Hepatocyte (in vitro differentiated cells): ENCODE results near the gene OR14A16. TPM values are rescaled to one million over a fixed set of nuclear protein-coding genes. Genes with fewer than 3 reads are reported as not detected.

Source experiments
- DNase-seq: peaks from one replicate; pipeline ENCODE4 v3.0.0-alpha.2; 2016; ENCODE audit warnings: low spot score
- H2AFZ ChIP-seq: fragments of 200-600 bp; sonication (generic); 2 replicates; pipeline ENCODE4 v1.6.0; 2016; ENCODE audit warnings: antibody characterized with exemption, mild to moderate bottlenecking
- H3K27ac ChIP-seq: fragments of 200-600 bp; sonication (generic); 2 replicates; pipeline ENCODE4 v1.5.1; 2016; ENCODE audit warnings: mild to moderate bottlenecking
- H3K27me3 ChIP-seq: fragments of 200-600 bp; sonication (generic); 2 replicates; pipeline ENCODE4 v1.6.1; 2016
- H3K36me3 ChIP-seq: fragments of 200-600 bp; sonication (generic); replicated peaks from 2 replicates; pipeline ENCODE4 v1.5.1; 2016; ENCODE audit warnings: low read depth; ENCODE audit not compliant: insufficient read depth
- H3K4me1 ChIP-seq: fragments of 200-600 bp; sonication (generic); 2 replicates; pipeline ENCODE4 v1.5.1; 2016; ENCODE audit warnings: mild to moderate bottlenecking, moderate library complexity; ENCODE audit not compliant: insufficient read depth
- H3K4me2 ChIP-seq: fragments of 200-600 bp; sonication (generic); 2 replicates; pipeline ENCODE4 v1.6.0; 2016
- H3K4me3 ChIP-seq: fragments of 200-600 bp; sonication (generic); 2 replicates; pipeline ENCODE4 v1.5.1; 2016; ENCODE audit warnings: mild to moderate bottlenecking
- H3K79me2 ChIP-seq: fragments of 200-600 bp; sonication (generic); 2 replicates; pipeline ENCODE4 v1.6.0; 2017; ENCODE audit warnings: mild to moderate bottlenecking
- H3K9me2 ChIP-seq: fragments of 200-600 bp; sonication (generic); replicated peaks from 2 replicates; pipeline ENCODE4 v1.6.0; 2017; ENCODE audit warnings: mild to moderate bottlenecking; ENCODE audit not compliant: insufficient read depth
- H3K9me3 ChIP-seq: fragments of 200-600 bp; sonication (generic); 2 replicates; pipeline ENCODE4 v1.5.1; 2016; ENCODE audit warnings: low read depth, mild to moderate bottlenecking
- H4K20me1 ChIP-seq: fragments of 200-600 bp; sonication (generic); 2 replicates; pipeline ENCODE4 v1.6.0; 2016; ENCODE audit warnings: mild to moderate bottlenecking; ENCODE audit not compliant: insufficient read depth, poor library complexity, severe bottlenecking
- EZH2 ChIP-seq: fragments of 200-600 bp; sonication (generic); IDR thresholded peaks from 2 replicates; pipeline ENCODE4 v1.6.1; 2016; ENCODE audit warnings: antibody characterized with exemption, mild to moderate bottlenecking, borderline replicate concordance
- EZH2phosphoT487 ChIP-seq: fragments of 200-600 bp; sonication (generic); IDR thresholded peaks from one replicate; pipeline ENCODE4 v1.6.1; 2018; ENCODE audit warnings: antibody characterized with exemption, mild to moderate bottlenecking, low read depth, moderate library complexity; ENCODE audit not compliant: unreplicated experiment, severe bottlenecking
- WGBS: methylation state at CpG from one replicate; pipeline ENCODE4 v1.1.6; 2016; ENCODE audit warnings: low lambda C conversion rate; ENCODE audit errors: missing lambda C conversion rate; 5-methylcytosine and 5-hydroxymethylcytosine counted together
- polyA plus RNA-seq: library from polyadenylated mRNA; unstranded; fragments of >200 nt; fragmentation: Nextera tagmentation; extraction: Ambion mirVana; gene quantifications from 2 replicates; pipeline ENCODE4 v1.2.1, GENCODE V29; 2016
- total RNA-seq: library from RNA; depleted of rRNA; stranded (reverse); fragments of >200 nt; gene quantifications from 2 replicates; pipeline ENCODE4 v1.2.3, GENCODE V29; 2014
- TF ChIP-seq, protein P1 (sequence below): fragments of 200-600 bp; sonication (generic); IDR thresholded peaks from 2 replicates; pipeline ENCODE4 v1.5.1; 2016; ENCODE audit warnings: antibody characterized with exemption, mild to moderate bottlenecking; ENCODE audit not compliant: poor library complexity

Gene OR14A16, protein sequence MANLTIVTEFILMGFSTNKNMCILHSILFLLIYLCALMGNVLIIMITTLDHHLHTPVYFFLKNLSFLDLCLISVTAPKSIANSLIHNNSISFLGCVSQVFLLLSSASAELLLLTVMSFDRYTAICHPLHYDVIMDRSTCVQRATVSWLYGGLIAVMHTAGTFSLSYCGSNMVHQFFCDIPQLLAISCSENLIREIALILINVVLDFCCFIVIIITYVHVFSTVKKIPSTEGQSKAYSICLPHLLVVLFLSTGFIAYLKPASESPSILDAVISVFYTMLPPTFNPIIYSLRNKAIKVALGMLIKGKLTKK
- total RNA-seq (not detected in 2 replicates), polyA plus RNA-seq (not detected in 2 replicates)

DNA sequence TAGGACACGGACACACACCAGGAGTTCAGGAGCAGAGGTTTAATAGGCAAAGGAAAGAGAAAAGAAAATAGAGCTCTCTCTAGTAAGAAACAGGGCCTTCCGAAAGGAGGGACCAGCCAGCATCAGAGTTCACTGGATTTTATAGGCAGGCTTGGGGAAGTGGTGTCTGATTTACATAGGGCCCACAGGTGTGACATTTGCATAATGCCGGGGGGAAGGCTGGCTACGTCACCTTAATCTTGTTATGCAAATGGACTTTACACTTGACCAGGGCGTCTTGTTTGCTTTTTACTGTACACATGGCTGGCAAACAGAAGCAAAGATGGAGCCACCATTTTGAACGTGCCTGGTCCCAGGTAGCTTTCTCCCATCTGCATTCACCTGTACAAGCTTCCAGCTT is at the start of gene OR14A16:
Gene OR14A16 (minus strand): TSS at position 97 of the 400 bp plus-strand sequence. CDS start 8,390 bp downstream, outside the sequence.
- Histone ChIP-seq H3K4me1 (no peaks in the 10 kb centered on the region), H3K27me3 (no peaks in the 10 kb centered on the region), H3K9me3 (no peaks in the 10 kb centered on the region), H3K9me2 (no peaks in the 10 kb centered on the region), H3K4me3 (no peak within 1 kb of the TSS), H2AFZ (no peak within 1 kb of the TSS), H3K79me2 (no peaks in the 10 kb centered on the region), H3K4me2 (no peak within 1 kb of the TSS), H4K20me1 (no peaks in the 10 kb centered on the region), H3K36me3 (no peaks in the 10 kb centered on the region), H3K27ac (no peak within 1 kb of the TSS)
- no peak for TF ChIP-seq EZH2
- TF ChIP-seq EZH2phosphoT487: no peak
- TF ChIP-seq, protein P1, sequence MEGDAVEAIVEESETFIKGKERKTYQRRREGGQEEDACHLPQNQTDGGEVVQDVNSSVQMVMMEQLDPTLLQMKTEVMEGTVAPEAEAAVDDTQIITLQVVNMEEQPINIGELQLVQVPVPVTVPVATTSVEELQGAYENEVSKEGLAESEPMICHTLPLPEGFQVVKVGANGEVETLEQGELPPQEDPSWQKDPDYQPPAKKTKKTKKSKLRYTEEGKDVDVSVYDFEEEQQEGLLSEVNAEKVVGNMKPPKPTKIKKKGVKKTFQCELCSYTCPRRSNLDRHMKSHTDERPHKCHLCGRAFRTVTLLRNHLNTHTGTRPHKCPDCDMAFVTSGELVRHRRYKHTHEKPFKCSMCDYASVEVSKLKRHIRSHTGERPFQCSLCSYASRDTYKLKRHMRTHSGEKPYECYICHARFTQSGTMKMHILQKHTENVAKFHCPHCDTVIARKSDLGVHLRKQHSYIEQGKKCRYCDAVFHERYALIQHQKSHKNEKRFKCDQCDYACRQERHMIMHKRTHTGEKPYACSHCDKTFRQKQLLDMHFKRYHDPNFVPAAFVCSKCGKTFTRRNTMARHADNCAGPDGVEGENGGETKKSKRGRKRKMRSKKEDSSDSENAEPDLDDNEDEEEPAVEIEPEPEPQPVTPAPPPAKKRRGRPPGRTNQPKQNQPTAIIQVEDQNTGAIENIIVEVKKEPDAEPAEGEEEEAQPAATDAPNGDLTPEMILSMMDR: no peak
- 63% methylated on average over 6 of the region's 6 CpGs for WGBS
- no peak for DNase-seq

DNA sequence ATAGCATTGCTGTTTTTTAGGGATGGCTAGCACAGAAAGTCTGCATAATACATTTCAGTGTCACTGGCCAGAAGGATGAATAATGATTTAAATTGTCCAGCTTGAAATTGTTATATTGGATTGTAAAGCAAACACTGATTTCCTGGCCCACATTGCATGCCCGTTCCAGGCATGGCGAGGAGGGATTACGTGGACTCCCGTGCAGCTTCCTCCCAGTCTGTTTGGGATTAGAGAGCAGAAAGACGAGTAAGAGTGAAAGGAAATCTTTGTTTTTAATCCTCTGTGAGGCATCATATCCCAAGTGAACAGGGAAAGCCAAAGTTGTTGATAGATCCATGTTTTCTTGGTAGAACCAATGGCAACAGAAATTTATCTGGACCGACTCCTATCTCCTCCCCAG is 41.5 kb upstream of the OR14A16 start:
- no peak for DNase-seq
- Histone ChIP-seq H2AFZ (no peak overlapping the region), H3K27me3 (no peaks in the 10 kb centered on the region), H3K4me3 (no peak overlapping the region), H3K36me3 (no peaks in the 10 kb centered on the region), H4K20me1 (no peaks in the 10 kb centered on the region), H3K4me1 (no peaks in the 10 kb centered on the region), H3K9me2 (no peaks in the 10 kb centered on the region), H3K4me2 (no peak overlapping the region), H3K79me2 (no peaks in the 10 kb centered on the region), H3K9me3 (no peaks in the 10 kb centered on the region), H3K27ac (no peak overlapping the region)
- WGBS: 75% methylated on average over 6 of the region's 6 CpGs
- TF ChIP-seq, protein P1: no peak
- TF ChIP-seq EZH2 (no peak), EZH2phosphoT487 (no peak)

DNA sequence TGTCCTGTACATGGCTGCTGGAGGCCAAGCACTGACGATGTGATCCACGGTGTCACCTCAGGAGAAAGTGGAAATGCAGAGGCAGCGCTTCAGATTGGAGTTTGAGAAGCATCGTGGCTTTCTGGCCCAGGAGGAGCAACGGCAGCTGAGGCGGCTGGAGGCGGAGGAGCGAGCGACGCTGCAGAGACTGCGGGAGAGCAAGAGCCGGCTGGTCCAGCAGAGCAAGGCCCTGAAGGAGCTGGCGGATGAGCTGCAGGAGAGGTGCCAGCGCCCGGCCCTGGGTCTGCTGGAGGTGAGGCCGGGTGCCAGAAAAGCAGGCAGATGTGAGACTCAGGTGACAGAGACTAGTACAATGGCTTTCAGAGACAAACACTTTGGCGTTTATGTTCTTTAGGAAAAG is 40.7 kb upstream of the OR14A16 start:
- Histone ChIP-seq H4K20me1 (no peaks in the 10 kb centered on the region), H3K4me3 (no peak overlapping the region), H3K9me3 (no peaks in the 10 kb centered on the region), H3K4me2 (no peak overlapping the region), H2AFZ (no peak overlapping the region), H3K27me3 (no peaks in the 10 kb centered on the region), H3K27ac (no peak overlapping the region), H3K4me1 (no peaks in the 10 kb centered on the region), H3K9me2 (no peaks in the 10 kb centered on the region), H3K79me2 (no peaks in the 10 kb centered on the region), H3K36me3 (no peaks in the 10 kb centered on the region)
- WGBS: 75% methylated on average over 17 of the region's 17 CpGs
- no peak for DNase-seq
- no peak for TF ChIP-seq EZH2phosphoT487
- TF ChIP-seq, protein P1: no peak
